GM21786 (cell line): ENCODE measurements around the gene LAMTOR5.
"Not testable (repeated sequence)": the region's sequence is repeated elsewhere in the genome, so short reads cannot be mapped to it uniquely, and the experiment has no call there.

Source experiments
- ATAC-seq: cut with Tn5 transposase; IDR thresholded peaks from one replicate; pipeline ENCODE4 v1.9.1; 2021; ENCODE audit not compliant: unreplicated experiment

The LAMTOR5 gene

GRCh38 chr1:110407260-110408210 lies at the start of gene LAMTOR5:
LAMTOR5 (minus strand) TSS chr1:110407694; CDS start chr1:110407620, 74 bp downstream.
- ATAC-seq, result peak; percentile 84

- no peak for ATAC-seq
Measured at GRCh38 chr1:110457206-110457605, 49.7 kb upstream of the LAMTOR5 start.

GRCh38 chr1:110455151-110455550 lies 47.7 kb upstream of the LAMTOR5 start:
- no peak for ATAC-seq

- no peak for ATAC-seq
Measured at GRCh38 chr1:110454328-110454727, 46.8 kb upstream of the LAMTOR5 start.

- no peak for ATAC-seq
Measured at GRCh38 chr1:110453829-110454228, 46.3 kb upstream of the LAMTOR5 start.

GRCh38 chr1:110452330-110452729 lies 44.8 kb upstream of the LAMTOR5 start:
- no peak for ATAC-seq

- ATAC-seq, result no peak
Measured at GRCh38 chr1:110450929-110451328, 43.4 kb upstream of the LAMTOR5 start, which contains the start of gene PROK1. PROK1 (plus strand) TSS chr1:110451149; CDS start chr1:110451217, 68 bp downstream.

GRCh38 chr1:110449661-110450651 lies 42.5 kb upstream of the LAMTOR5 start:
- ATAC-seq, result no peak

- ATAC-seq, result no peak
Measured at GRCh38 chr1:110444561-110444960, 37.1 kb upstream of the LAMTOR5 start.

GRCh38 chr1:110443451-110443850 lies 36.0 kb upstream of the LAMTOR5 start:
- ATAC-seq, result no peak

GRCh38 chr1:110441888-110442287 lies 34.4 kb upstream of the LAMTOR5 start:
- ATAC-seq, result no peak

- ATAC-seq, result no peak
Measured at GRCh38 chr1:110440877-110441276, 33.4 kb upstream of the LAMTOR5 start.

- not testable (repeated sequence) for ATAC-seq
Measured at GRCh38 chr1:110439873-110440272, 32.4 kb upstream of the LAMTOR5 start.

GRCh38 chr1:110438893-110439292 lies 31.4 kb upstream of the LAMTOR5 start:
- ATAC-seq, result no peak

- ATAC-seq, result not testable (repeated sequence)
Measured at GRCh38 chr1:110437645-110438299, 30.3 kb upstream of the LAMTOR5 start.

GRCh38 chr1:110436635-110437034 lies 29.1 kb upstream of the LAMTOR5 start:
- ATAC-seq, result no peak

GRCh38 chr1:110434946-110435345 lies 27.5 kb upstream of the LAMTOR5 start:
- ATAC-seq, result no peak

GRCh38 chr1:110433803-110434202 lies 26.3 kb upstream of the LAMTOR5 start:
- no peak for ATAC-seq

GRCh38 chr1:110433213-110433612 lies 25.7 kb upstream of the LAMTOR5 start:
- ATAC-seq, result no peak

GRCh38 chr1:110430901-110431300 lies 23.4 kb upstream of the LAMTOR5 start:
- no peak for ATAC-seq

- ATAC-seq, result no peak
Measured at GRCh38 chr1:110430366-110430765, 22.9 kb upstream of the LAMTOR5 start.
